Subcutaneous adipose tissue (tissue), 4 donors: ENCODE results near the gene PEX5L. TPM values are rescaled to one million over a fixed set of nuclear protein-coding genes. Genes with fewer than 3 reads are reported as not detected.

Source experiments
- total RNA-seq, 4 donors: library from RNA; depleted of rRNA; stranded (reverse); fragments of >200 nt; gene quantifications; one replicate each; pipeline ENCODE4 v1.1.0, GENCODE V29; 2016
- TF ChIP-seq, protein P1 (sequence below): fragments of 450-650 bp; IDR thresholded peaks from one replicate; pipeline ENCODE4 v1.5.1; 2016; ENCODE audit warnings: low read depth, mild to moderate bottlenecking, control low read depth, antibody characterized with exemption, moderate library complexity

Gene PEX5L
- total RNA-seq, 4 donors from 2014 or later = under 0.01 to 0.34 TPM; not detected in 2

- TF ChIP-seq, protein P1, sequence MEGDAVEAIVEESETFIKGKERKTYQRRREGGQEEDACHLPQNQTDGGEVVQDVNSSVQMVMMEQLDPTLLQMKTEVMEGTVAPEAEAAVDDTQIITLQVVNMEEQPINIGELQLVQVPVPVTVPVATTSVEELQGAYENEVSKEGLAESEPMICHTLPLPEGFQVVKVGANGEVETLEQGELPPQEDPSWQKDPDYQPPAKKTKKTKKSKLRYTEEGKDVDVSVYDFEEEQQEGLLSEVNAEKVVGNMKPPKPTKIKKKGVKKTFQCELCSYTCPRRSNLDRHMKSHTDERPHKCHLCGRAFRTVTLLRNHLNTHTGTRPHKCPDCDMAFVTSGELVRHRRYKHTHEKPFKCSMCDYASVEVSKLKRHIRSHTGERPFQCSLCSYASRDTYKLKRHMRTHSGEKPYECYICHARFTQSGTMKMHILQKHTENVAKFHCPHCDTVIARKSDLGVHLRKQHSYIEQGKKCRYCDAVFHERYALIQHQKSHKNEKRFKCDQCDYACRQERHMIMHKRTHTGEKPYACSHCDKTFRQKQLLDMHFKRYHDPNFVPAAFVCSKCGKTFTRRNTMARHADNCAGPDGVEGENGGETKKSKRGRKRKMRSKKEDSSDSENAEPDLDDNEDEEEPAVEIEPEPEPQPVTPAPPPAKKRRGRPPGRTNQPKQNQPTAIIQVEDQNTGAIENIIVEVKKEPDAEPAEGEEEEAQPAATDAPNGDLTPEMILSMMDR = no peak
Measured at GRCh38 chr3:179745079-179745478, 291.7 kb downstream of the PEX5L start.
